GM18505 (cell line): ENCODE data around the gene RFX4.

Experiments used
- ATAC-seq: cut with Tn5 transposase; IDR thresholded peaks from one replicate; pipeline ENCODE4 v1.9.1; 2021; ENCODE audit not compliant: unreplicated experiment
- POLR2A ChIP-seq: IDR thresholded peaks from 4 replicates; pipeline ENCODE4 v1.6.1; 2011; ENCODE audit warnings: borderline replicate concordance; ENCODE audit not compliant: insufficient read depth, insufficient read length; ENCODE audit errors: extremely low read depth

RFX4 gene

GRCh38 chr12:106767954-106768822 lies 185.4 kb downstream of the RFX4 start:
- no peak for TF ChIP-seq POLR2A
- no peak for ATAC-seq

- no peak for ATAC-seq
- no peak for TF ChIP-seq POLR2A
Measured at GRCh38 chr12:106769078-106769477, 186.3 kb downstream of the RFX4 start.

- no peak for TF ChIP-seq POLR2A
- no peak for ATAC-seq
Measured at GRCh38 chr12:106769546-106769945, 186.7 kb downstream of the RFX4 start.

- ATAC-seq = no peak
- no peak for TF ChIP-seq POLR2A
Measured at GRCh38 chr12:106771425-106771824, 188.6 kb downstream of the RFX4 start.

- no peak for ATAC-seq
- TF ChIP-seq POLR2A = no peak
Measured at GRCh38 chr12:106773286-106774004, 190.6 kb downstream of the RFX4 start.

GRCh38 chr12:106774005-106774807 lies 191.4 kb downstream of the RFX4 start, which contains the start of gene RIC8B:
Gene RIC8B, plus strand, starts transcription at chr12:106774682. Its CDS starts 64 bp downstream, at chr12:106774746.
- ATAC-seq = peak; percentile 81
- peak; percentile 85 for TF ChIP-seq POLR2A

GRCh38 chr12:106774808-106775524 lies 192.2 kb downstream of the RFX4 start:
- peak; percentile 28 for ATAC-seq

GRCh38 chr12:106776897-106777296 lies 194.1 kb downstream of the RFX4 start:
- no peak for ATAC-seq
- no peak for TF ChIP-seq POLR2A

More at GRCh38 chr12:106774808-106775524, 192.2 kb downstream of the RFX4 start:
- no peak for TF ChIP-seq POLR2A

GRCh38 chr12:106780010-106780631 lies 197.3 kb downstream of the RFX4 start:
- no peak for TF ChIP-seq POLR2A
- no peak for ATAC-seq

- TF ChIP-seq POLR2A = no peak
- ATAC-seq = no peak
Measured at GRCh38 chr12:106782619-106783018, 199.8 kb downstream of the RFX4 start.

- ATAC-seq = no peak
- TF ChIP-seq POLR2A = no peak
Measured at GRCh38 chr12:106783515-106783914, 200.7 kb downstream of the RFX4 start.

- ATAC-seq = no peak
- TF ChIP-seq POLR2A = no peak
Measured at GRCh38 chr12:106790020-106790419, 207.2 kb downstream of the RFX4 start.
